T-cell (primary cell): ENCODE measurements around the gene MAPK9. TPM values are rescaled to one million over a fixed set of nuclear protein-coding genes. Genes with fewer than 3 reads are reported as not detected.

Experiments used
- ATAC-seq, 4 experiments: fragments of 200-7000 bp in 3 of 4; fragments of 150-1000 bp in 1 of 4; cut with Tn5 transposase; replicated peaks in 1 of 4; 1 replicate in 3 of 4; 2 replicates in 1 of 4; pipeline ENCODE4 v1.10.0; 2021; ENCODE audit warnings: moderate library complexity in 3 of 4, mild to moderate bottlenecking in 2 of 4, moderate number of reproducible peaks in 1 of 4
- CTCF ChIA-PET, 2 donors: fragments of 300-600 bp; sonication (Branson Sonifier 250); formaldehyde crosslinking; loops; one replicate each; lab custom pipeline; 2022; ENCODE audit warnings: antibody characterized with exemption in 2 of 2; lab: Charles Lee
- POLR2A ChIA-PET, 2 donors: fragments of 300-600 bp; sonication (Branson Sonifier 250); formaldehyde crosslinking; loops; one replicate each; lab custom pipeline; 2022; ENCODE audit warnings: antibody characterized with exemption in 2 of 2; lab: Charles Lee
- DNase-seq, 35 experiments: peaks; one replicate each; pipeline versions ENCODE4 v3.0.0 to v3.0.0-alpha.2; 2013 to 2023
- H3K27ac ChIP-seq: one replicate; pipeline ENCODE4 v1.5.1; 2013; ENCODE audit warnings: low read length
- H3K27me3 ChIP-seq, 2 experiments: replicated peaks in 1 of 2; 1 replicate in 1 of 2; 2 replicates in 1 of 2; pipeline versions ENCODE4 v1.6.1 to v1.7.0; 2013; ENCODE audit warnings: low read length in 1 of 2, mixed read lengths in 1 of 2; ENCODE audit not compliant: control insufficient read depth in 2 of 2, insufficient read depth in 2 of 2; ENCODE audit errors: extremely low read depth in 1 of 2
- H3K36me3 ChIP-seq, 2 donors: 1 replicate in 1 of 2; 2 replicates in 1 of 2; pipeline versions ENCODE4 v1.6.1 to v1.7.0; 2013; ENCODE audit warnings: low read length in 1 of 2; ENCODE audit not compliant: control insufficient read depth in 2 of 2, insufficient read depth in 1 of 2; ENCODE audit errors: extremely low read depth in 1 of 2
- H3K4me1 ChIP-seq, 2 experiments: 1 replicate in 1 of 2; 2 replicates in 1 of 2; pipeline versions ENCODE4 v1.6.1 to v1.7.0; 2013; ENCODE audit warnings: low read length in 2 of 2, mixed read lengths in 1 of 2; ENCODE audit not compliant: insufficient read depth in 2 of 2, control insufficient read depth in 1 of 2; ENCODE audit errors: extremely low read depth in 1 of 2
- H3K4me3 ChIP-seq, 2 donors: 1 replicate in 1 of 2; 2 replicates in 1 of 2; pipeline versions ENCODE4 v1.5.1 to v1.7.0; 2013; ENCODE audit warnings: mild to moderate bottlenecking in 2 of 2, low read length in 1 of 2, moderate library complexity in 1 of 2; ENCODE audit not compliant: control insufficient read depth in 1 of 2; ENCODE audit errors: extremely low read depth in 1 of 2
- H3K9me3 ChIP-seq: 2 replicates; pipeline ENCODE4 v1.7.0; 2013
- H3K27ac Mint-ChIP-seq, 2 donors: one replicate each; pipeline ENCODE4 v1.8.0; 2020 to 2021; ENCODE audit warnings: mild to moderate bottlenecking in 2 of 2, mixed read lengths in 2 of 2
- H3K27me3 Mint-ChIP-seq, 2 donors: one replicate each; pipeline ENCODE4 v1.8.0; 2021 to 2022; ENCODE audit warnings: mixed read lengths in 2 of 2
- H3K36me3 Mint-ChIP-seq: one replicate; pipeline ENCODE4 v1.8.0; 2021; ENCODE audit warnings: mixed read lengths
- H3K4me1 Mint-ChIP-seq, 3 donors: one replicate each; pipeline ENCODE4 v1.8.0; 2020 to 2022; ENCODE audit warnings: mixed read lengths in 3 of 3, mild to moderate bottlenecking in 1 of 3
- H3K4me3 Mint-ChIP-seq, 3 donors: one replicate each; pipeline ENCODE4 v1.8.0; 2020 to 2022; ENCODE audit warnings: mild to moderate bottlenecking in 3 of 3, mixed read lengths in 3 of 3, moderate library complexity in 3 of 3
- H3K9me3 Mint-ChIP-seq, 3 donors: one replicate each; pipeline ENCODE4 v1.8.0; 2020 to 2022; ENCODE audit warnings: mixed read lengths in 3 of 3
- WGBS: methylation state at CpG from one replicate; pipeline ENCODE4 v1.1.5; 2013; ENCODE audit warnings: missing lambda C conversion rate; ENCODE audit not compliant: insufficient coverage; 5-methylcytosine and 5-hydroxymethylcytosine counted together
- total RNA-seq, 35 experiments: library from RNA in 6 of 35; stranded (reverse) in 6 of 35; fragments of 120-200 nt in 1 of 35; gene quantifications; one replicate each; pipeline versions ENCODE4 v1.2.1 to v1.2.4 and lab custom pipeline; 2013 to 2026

The MAPK9 gene
- total RNA-seq, 5 donors from 2014 or later (not counting 1 experiment from before 2014, with no cell fraction given): 28.3 to 35.8 (median 32.5) TPM

DNA sequence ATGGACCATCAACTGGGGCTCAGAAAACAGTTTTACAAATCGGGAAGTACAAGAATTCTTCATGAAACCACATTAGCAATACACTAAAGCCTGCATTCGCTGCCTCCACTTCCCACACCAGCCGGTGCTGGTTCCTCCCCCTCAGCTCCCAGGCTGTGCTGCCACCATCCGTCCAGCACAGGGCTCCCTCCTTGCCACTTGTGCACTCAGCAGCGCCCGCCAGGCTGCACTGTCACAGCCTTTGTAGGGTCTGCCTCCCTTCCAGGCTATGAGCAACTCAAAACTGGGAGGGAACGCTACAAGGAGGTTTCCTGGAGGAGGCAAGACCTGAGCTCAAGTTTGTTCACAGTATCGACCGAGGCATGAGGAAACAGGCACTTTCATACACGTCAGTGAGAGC is 7.7 kb downstream of the MAPK9 start:
- Mint-ChIP-seq H3K4me3 (no peak overlapping the region), H3K9me3 (peaks cover 0 to 8% (median 0%) of the 10 kb centered on the region in 3 donors), H3K36me3 (peaks cover 75% of the 10 kb centered on the region), H3K27me3 (no peaks in the 10 kb centered on the region), H3K4me1 (peaks cover 29 to 39% (median 36%) of the 10 kb centered on the region in 3 donors), H3K27ac (no peak overlapping the region)
- Histone ChIP-seq H3K4me3 (no peak overlapping the region), H3K27me3 (no peaks in the 10 kb centered on the region), H3K9me3 (no peaks in the 10 kb centered on the region), H3K36me3 (peaks cover 6 to 48% of the 10 kb centered on the region in 2 donors), H3K4me1 (no peaks in the 10 kb centered on the region), H3K27ac (no peak overlapping the region)
- no peak for ATAC-seq
- ChIA-PET POLR2A (no interaction called here), CTCF (no interaction called here)
- no peak for DNase-seq
- WGBS: 80% methylated on average over 5 of the region's 10 CpGs

- H3K4me3 Mint-ChIP-seq: no peak overlapping the region
- H3K9me3 Mint-ChIP-seq: peaks cover 2 to 12% (median 3%) of the 10 kb centered on the region in 3 donors
- peaks cover 83% of the 10 kb centered on the region for H3K36me3 Mint-ChIP-seq
- Histone ChIP-seq H3K27me3 (no peaks in the 10 kb centered on the region), H3K4me1 (no peaks in the 10 kb centered on the region), H3K36me3 (peaks cover 6 to 51% of the 10 kb centered on the region in 2 donors), H3K27ac (no peak overlapping the region), H3K4me3 (no peak overlapping the region), H3K9me3 (no peaks in the 10 kb centered on the region)
- POLR2A ChIA-PET: no interaction called here
- CTCF ChIA-PET: no interaction called here
- no peak overlapping the region for H3K27ac Mint-ChIP-seq
- peaks cover 25 to 34% (median 29%) of the 10 kb centered on the region in 3 donors for H3K4me1 Mint-ChIP-seq
- ATAC-seq (no peak), DNase-seq (no peak)
- whole genome bisulfite sequencing: no CpG with 5 or more reads among the region's 10 CpGs
- H3K27me3 Mint-ChIP-seq: no peaks in the 10 kb centered on the region
Measured at GRCh38 chr5:180283026-180283615, 8.8 kb downstream of the MAPK9 start.

DNA sequence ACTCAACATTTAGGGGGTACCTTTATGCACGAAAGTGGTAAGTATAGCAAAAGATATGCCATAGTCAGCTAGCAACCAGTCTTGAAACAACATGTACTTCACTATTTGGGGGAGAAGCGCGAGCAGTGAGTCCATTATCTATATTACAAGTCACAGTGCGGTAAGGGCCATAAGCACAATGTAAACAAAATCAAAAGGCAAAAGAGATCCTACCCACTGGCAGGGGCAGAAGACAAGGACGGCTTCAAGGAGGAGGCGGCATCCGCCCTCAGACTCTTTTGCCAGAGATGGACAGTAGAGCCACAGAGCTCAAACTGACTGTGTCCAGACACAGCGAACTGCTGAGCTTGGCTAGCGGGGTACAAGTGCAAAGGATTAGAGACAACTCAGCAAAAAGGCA is 9.6 kb downstream of the MAPK9 start:
- Mint-ChIP-seq H3K4me3 (no peak overlapping the region), H3K27me3 (no peaks in the 10 kb centered on the region), H3K36me3 (peaks cover 86% of the 10 kb centered on the region), H3K9me3 (peaks cover 3 to 18% (median 3%) of the 10 kb centered on the region in 3 donors), H3K4me1 (peaks cover 17 to 26% (median 21%) of the 10 kb centered on the region in 3 donors), H3K27ac (no peak overlapping the region)
- POLR2A ChIA-PET: no interaction called here
- Histone ChIP-seq H3K4me1 (no peaks in the 10 kb centered on the region), H3K36me3 (peaks cover 6 to 59% of the 10 kb centered on the region in 2 donors), H3K4me3 (no peak overlapping the region), H3K27me3 (no peaks in the 10 kb centered on the region), H3K27ac (no peak overlapping the region), H3K9me3 (no peaks in the 10 kb centered on the region)
- WGBS: 99% methylated on average over 7 of the region's 9 CpGs
- no peak for ATAC-seq
- CTCF ChIA-PET: no interaction called here
- no peak for DNase-seq

DNA sequence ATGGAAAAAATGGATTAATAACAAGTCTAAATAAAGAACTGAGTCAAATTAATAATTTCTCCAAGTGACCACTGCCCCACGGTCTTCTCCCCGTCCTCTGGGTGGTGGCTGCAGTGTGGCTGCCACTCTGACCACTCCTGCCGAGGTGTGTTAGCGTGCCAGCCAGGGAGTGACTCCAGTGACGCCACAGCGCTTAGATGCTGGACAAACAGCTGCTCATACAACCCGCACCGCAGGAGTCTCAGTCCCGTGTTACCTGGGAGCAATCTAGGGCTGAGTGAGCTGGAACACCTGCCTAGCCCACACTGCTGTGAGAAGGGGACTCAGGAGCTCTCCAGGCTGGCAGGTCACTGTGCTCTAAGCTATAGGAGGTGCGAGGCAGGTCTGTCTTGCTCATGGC is 10.2 kb downstream of the MAPK9 start:
- 96% methylated on average over 9 of the region's 10 CpGs for WGBS
- peaks cover 6 to 60% of the 10 kb centered on the region in 2 donors for H3K36me3 ChIP-seq
- H3K4me3 ChIP-seq: no peak overlapping the region
- H3K27ac ChIP-seq: no peak overlapping the region
- Mint-ChIP-seq H3K4me1 (peaks cover 13 to 20% (median 19%) of the 10 kb centered on the region in 3 donors), H3K36me3 (peaks cover 87% of the 10 kb centered on the region), H3K27me3 (no peaks in the 10 kb centered on the region), H3K27ac (no peak overlapping the region), H3K9me3 (peaks cover 3 to 23% (median 7%) of the 10 kb centered on the region in 3 donors), H3K4me3 (no peak overlapping the region)
- POLR2A ChIA-PET: no interaction called here
- DNase-seq (no peak), ATAC-seq (no peak)
- H3K27me3 ChIP-seq: no peaks in the 10 kb centered on the region
- H3K4me1 ChIP-seq: no peaks in the 10 kb centered on the region
- H3K9me3 ChIP-seq: no peaks in the 10 kb centered on the region
- CTCF ChIA-PET: interaction anchor here in 1 of 2 donors (0.6 kb wide), 1 partner anchor 12 kb away, joined by 3 read pairs; no protein-coding TSS in a partner anchor

DNA sequence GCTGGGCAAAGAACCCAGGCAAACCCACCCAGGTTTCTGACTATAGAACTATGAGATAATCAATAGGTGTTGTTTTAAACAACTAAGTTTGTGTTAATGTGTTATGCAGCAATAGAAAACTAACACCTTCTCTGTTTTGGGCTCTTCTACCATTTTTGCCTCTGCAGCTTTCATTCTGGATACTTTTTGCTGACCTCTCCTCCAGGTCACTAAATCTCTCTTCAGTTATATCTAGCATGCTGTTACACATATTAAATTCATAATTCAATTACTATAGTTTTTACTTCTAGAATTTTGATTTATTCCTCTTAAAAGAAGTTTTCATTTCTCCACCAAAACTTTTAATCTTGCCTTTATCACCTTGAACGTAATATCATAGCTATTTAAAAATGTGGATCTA is 17.2 kb downstream of the MAPK9 start:
- CTCF ChIA-PET: no interaction called here

GRCh38 chr5:180271221-180271620 is 20.7 kb downstream of the MAPK9 start:
- Mint-ChIP-seq H3K27ac (no peak overlapping the region), H3K27me3 (no peaks in the 10 kb centered on the region), H3K4me3 (no peak overlapping the region), H3K36me3 (peaks cover 70% of the 10 kb centered on the region), H3K9me3 (peaks cover 4 to 40% (median 38%) of the 10 kb centered on the region in 3 donors), H3K4me1 (no peaks in the 10 kb centered on the region)
- H3K4me3 ChIP-seq: no peak overlapping the region
- ChIA-PET POLR2A (no interaction called here), CTCF (no interaction called here)
- DNase-seq (no peak), ATAC-seq (no peak)
- H3K4me1 ChIP-seq: no peaks in the 10 kb centered on the region
- H3K9me3 ChIP-seq: no peaks in the 10 kb centered on the region
- H3K27me3 ChIP-seq: no peaks in the 10 kb centered on the region
- 73% methylated on average over 3 of the region's 7 CpGs for WGBS
- H3K36me3 ChIP-seq: peaks cover 3 to 29% of the 10 kb centered on the region in 2 donors
- no peak overlapping the region for H3K27ac ChIP-seq

More for the DNA sequence above, 17.2 kb downstream of the MAPK9 start:
- no peaks in the 10 kb centered on the region for H3K27me3 Mint-ChIP-seq
- WGBS: no CpG with 5 or more reads among the region's 1 CpG
- no peak overlapping the region for H3K27ac Mint-ChIP-seq
- H3K4me1 Mint-ChIP-seq: no peaks in the 10 kb centered on the region
- Histone ChIP-seq H3K36me3 (peaks cover 0 to 34% of the 10 kb centered on the region in 2 donors), H3K27me3 (no peaks in the 10 kb centered on the region), H3K4me3 (no peak overlapping the region), H3K9me3 (no peaks in the 10 kb centered on the region), H3K27ac (no peak overlapping the region), H3K4me1 (no peaks in the 10 kb centered on the region)
- DNase-seq (no peak), ATAC-seq (no peak)
- POLR2A ChIA-PET: interaction anchor here in 1 of 2 donors (0.5 kb wide), 1 partner anchor 764 kb away, joined by 7 read pairs; no protein-coding TSS in a partner anchor
- H3K36me3 Mint-ChIP-seq: peaks cover 77% of the 10 kb centered on the region
- no peak overlapping the region for H3K4me3 Mint-ChIP-seq
- H3K9me3 Mint-ChIP-seq: peaks cover 7 to 50% (median 28%) of the 10 kb centered on the region in 3 donors
